ENCODE data around the gene TBC1D24.

GRCh38 chr16:2487517-2487842 is 12.6 kb downstream of the TBC1D24 start:
- TF ChIP-seq CTCF (IDR thresholded peaks at IDR 0.05; ENCODE audit: low read length) (no peak), EZH2 (optimal IDR thresholded peaks at IDR 0.05; ENCODE audit: low read depth, low read length) (no peak)

Measured in MM.1S (cell line).